ENCODE measurements around the gene RPA1.

Gene RPA1

GRCh38 chr17:1895479-1895878, 65.7 kb downstream of the RPA1 start (continued):
- TF ChIP-seq ZNF560 (tag by site-specific recombination; IDR thresholded peaks at IDR 0.05; ENCODE audit: borderline replicate concordance) (peak; percentile 90), ZBTB8A (tag by site-specific recombination; IDR thresholded peaks at IDR 0.05) (peak; percentile 74), ZNF433 (tag by site-specific recombination; IDR thresholded peaks at IDR 0.05; ENCODE audit: low read depth) (peak; percentile 62), ZNF202 (tag by site-specific recombination; IDR thresholded peaks at IDR 0.05; ENCODE audit: borderline replicate concordance) (0 out of 2 replicates have a peak, but pooled peaks have one; percentile 62), ZNF18 (tag by site-specific recombination; IDR thresholded peaks at IDR 0.05) (0 out of 2 replicates have a peak, but pooled peaks have one; percentile 31)

GRCh38 chr17:1896243-1897104, 66.7 kb downstream of the RPA1 start:
- Histone ChIP-seq H3K36me3 (ENCODE audit: control insufficient read depth in 2 of 2, insufficient read depth in 1 of 2, low read length in 2 of 2) (peaks cover 40 to 75% of the 10 kb centered on the region in 2 experiments), H3K4me1 (ENCODE audit: control insufficient read depth, insufficient read depth, low read length) (no peaks in the 10 kb centered on the region), H3K27ac (ENCODE audit: extremely low read depth, low read depth, low read length) (no peak overlapping the region), H3K9me3 (ENCODE audit: control insufficient read depth, insufficient read depth, low read depth, low read length) (no peaks in the 10 kb centered on the region), H3K4me3 (ENCODE audit: low read depth, low read length) (no peak overlapping the region)
- CTCF ChIA-PET: interaction anchor here (0.5 to 0.8 kb wide), 4 partner anchors 12 to 158 kb away, joined by 3 to 4 read pairs (median 3); partner anchors contain the start of gene HIC1
- POLR2A ChIA-PET: no interaction called here
- no peak for TF ChIP-seq ZNF629 (tag by site-specific recombination; IDR thresholded peaks at IDR 0.05)
- no peak for TF ChIP-seq ZNF529 (tag by site-specific recombination; IDR thresholded peaks at IDR 0.05; ENCODE audit: insufficient replicate concordance)
- peak; percentile 92 for TF ChIP-seq PRDM1 (tag by site-specific recombination; IDR thresholded peaks at IDR 0.05)
- peak; percentile 21; the same call in 1 of the 2 replicates for TF ChIP-seq ZNF664 (tag by site-specific recombination; IDR thresholded peaks at IDR 0.05)
- no peak for TF ChIP-seq PRDM10 (tag by site-specific recombination; IDR thresholded peaks at IDR 0.05)
- no peak for TF ChIP-seq ZNF639 (tag by site-specific recombination; IDR thresholded peaks at IDR 0.05)
- no peak for TF ChIP-seq ZNF530 (tag by site-specific recombination; IDR thresholded peaks at IDR 0.05; ENCODE audit: low read depth)
- TF ChIP-seq ZNF623 (tag by site-specific recombination; IDR thresholded peaks at IDR 0.05): no peak
- no peak for TF ChIP-seq SALL2 (tag by site-specific recombination; IDR thresholded peaks at IDR 0.05; ENCODE audit: borderline replicate concordance)
- TF ChIP-seq ZNF621 (tag by site-specific recombination; IDR thresholded peaks at IDR 0.05): no peak
- TF ChIP-seq ELK4 (IDR thresholded peaks at IDR 0.05; ENCODE audit: borderline replicate concordance, low read depth, low read length): no peak
- TF ChIP-seq PRDM2 (tag by site-specific recombination; IDR thresholded peaks at IDR 0.05; ENCODE audit: borderline replicate concordance): no peak
- TF ChIP-seq SP7 (tag by site-specific recombination; IDR thresholded peaks at IDR 0.05): peak; percentile 37; the same call in 1 of the 2 replicates
- TF ChIP-seq ZNF830 (tag by site-specific recombination; IDR thresholded peaks at IDR 0.05; ENCODE audit: low read depth): no peak
- TF ChIP-seq EGR2 (tag by site-specific recombination; IDR thresholded peaks at IDR 0.05; ENCODE audit: low read depth): peak; percentile 82
- no peak for TF ChIP-seq ZNF112 (tag by site-specific recombination; IDR thresholded peaks at IDR 0.05)

Data from HEK293 (cell line).